ENCODE data around the gene PRKCE.
A peak's percentile ranks its signal among the peaks of the same experiment; 100 is the strongest.

PRKCE gene

DNA sequence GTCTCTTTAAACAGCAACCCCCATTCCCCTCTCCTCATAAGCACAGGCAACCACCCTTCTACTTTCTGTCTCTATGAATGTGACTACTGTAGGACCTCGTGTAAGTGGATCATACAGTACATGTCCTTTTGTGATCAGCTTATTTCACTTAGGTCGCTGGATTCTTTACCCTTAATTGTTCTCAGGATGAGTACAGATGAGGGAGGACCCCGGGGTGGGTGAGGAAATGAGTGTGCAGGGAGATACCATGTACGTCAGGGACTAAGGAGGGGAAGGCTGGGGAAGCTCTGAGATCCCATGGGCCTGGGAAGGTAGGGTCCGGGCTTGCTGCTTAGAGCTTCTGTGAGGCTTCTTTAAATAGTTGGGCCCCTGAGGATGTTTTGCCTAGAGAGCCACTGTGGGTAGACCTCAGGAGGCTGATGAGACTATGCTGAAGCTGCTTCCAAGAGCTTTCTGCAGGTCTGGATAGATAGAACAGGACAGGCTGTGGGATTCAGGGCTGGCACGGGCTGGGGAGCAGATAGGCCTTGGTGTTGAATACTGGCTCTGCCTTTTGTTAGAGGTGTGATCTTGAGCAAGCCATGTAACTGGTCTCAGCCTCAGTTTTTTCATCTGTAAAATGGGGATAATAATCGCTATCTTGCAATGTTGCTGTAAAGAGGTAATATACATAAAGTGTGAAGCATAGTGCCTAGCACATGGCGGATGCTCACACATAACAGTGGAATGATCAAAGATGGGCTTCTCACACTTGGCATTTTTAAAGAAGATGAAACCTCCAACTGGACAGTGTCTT lies 155.3 kb downstream of the PRKCE start:
- DNase-seq (ENCODE audit: low read depth, low spot score): no peak

DNA sequence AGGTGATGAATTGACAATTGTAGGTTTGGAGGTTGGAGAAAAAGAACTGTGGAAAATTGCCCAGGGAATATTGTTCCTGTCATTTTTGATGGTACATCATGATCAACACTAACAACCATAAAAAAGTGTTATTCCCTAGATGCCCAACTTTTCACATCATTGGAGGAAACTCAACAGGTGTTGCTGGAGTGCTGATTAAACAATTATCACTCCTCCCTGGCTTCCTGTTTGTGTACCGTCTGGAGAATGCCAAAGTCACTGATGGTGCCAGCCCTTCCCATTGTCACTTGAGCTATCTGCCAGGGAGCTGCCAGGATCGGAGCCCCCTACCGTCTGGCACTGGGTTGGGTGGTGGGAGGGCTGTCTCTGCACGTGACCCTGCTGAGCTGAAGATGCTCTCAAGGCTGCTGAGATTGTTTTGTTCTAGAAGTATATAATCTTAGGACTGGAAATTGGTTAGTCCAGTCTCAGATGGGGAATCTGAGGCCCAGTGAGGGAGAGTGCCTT lies 156.9 kb downstream of the PRKCE start:
- DNase-seq (ENCODE audit: low read depth, low spot score): no peak

DNA sequence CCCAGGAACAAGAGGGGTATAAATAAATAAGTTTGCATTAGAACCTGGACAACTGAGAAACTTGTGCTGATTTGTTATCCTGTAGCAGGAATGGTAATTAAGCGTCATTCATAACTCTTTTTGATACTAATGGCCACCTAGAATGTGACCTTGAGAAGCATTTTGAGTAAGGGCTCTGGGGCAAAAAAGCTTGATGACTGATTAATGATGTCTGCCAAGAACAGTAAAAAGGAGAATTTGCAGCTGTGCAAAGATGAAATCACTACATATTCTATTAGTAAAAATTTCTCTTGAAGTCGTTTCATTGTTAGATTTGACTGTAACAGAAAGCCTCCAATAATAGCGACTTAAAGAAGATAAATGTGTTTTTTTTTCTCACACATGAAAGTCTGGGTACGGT lies 157.7 kb downstream of the PRKCE start:
- no peak for DNase-seq (ENCODE audit: low read depth, low spot score)

DNA sequence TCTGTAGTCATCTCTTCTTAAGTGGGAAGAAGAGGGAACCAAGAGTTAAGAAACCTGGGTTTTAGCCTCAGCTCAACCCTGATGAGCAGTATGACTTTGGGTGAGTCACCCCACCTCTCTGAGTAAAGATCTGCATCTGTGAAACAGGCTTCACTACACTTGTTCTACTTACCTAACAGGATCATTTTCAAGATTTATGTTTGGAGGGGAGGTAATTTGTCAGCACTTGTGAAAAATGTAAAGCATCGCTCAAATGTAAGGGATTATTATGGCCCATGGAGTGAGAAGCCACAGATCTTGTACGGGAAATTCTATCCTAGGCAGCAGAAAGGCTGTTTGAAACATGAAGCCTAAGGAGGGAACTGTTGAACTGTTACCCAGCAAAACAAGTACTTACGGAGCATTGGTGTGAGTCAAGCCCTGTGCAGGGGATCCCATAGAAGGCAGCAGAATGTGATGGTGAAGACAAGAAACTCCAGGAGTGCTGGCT lies 160.6 kb downstream of the PRKCE start:
- DNase-seq (ENCODE audit: low read depth, low spot score): peak; percentile 50

DNA sequence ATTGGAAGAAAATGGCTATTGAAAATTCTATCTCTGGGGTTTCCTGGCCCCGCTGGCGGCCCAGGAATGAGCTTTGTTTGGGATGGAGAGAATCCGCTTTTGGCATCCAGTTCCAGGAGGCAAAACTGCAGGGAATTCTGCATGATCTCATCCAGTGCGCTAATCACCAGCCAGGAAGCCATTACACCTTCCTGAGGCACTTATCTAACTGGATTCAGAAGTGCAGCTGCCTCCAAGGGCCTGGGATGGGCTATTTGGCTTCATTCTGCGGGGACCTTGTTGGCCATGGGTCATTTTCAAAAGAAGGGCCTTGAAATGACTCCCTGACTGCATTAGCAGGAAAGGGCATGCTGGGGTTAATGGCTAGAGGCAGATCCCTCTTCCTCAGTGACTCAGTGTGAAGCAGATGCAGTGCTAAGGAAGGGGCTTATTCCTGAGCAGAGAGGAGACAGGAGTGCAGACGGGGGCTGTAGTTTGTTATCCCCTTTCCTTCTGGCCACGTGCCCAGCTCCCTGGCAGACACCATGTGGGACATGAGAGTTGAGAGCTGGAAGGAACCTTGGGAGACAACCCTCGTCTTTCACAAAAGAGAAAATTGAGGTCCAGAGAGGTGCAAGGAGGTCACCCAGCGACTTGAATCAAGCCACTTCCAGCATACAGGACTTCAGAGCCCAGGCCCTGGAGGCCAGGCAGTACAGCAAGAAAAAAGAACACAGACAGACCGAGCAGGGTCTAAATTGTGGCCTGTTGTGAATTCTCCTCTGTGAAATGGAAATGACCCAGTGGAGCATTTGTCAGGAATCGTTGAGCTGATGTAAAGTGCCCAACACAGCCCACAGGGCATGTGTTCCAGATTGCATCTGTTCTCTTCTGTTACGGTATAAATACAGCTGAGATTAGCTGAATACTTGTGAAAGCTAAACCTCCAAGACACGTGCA lies 161.8 kb downstream of the PRKCE start:
- DNase-seq (ENCODE audit: low read depth, low spot score): peak; percentile 54

DNA sequence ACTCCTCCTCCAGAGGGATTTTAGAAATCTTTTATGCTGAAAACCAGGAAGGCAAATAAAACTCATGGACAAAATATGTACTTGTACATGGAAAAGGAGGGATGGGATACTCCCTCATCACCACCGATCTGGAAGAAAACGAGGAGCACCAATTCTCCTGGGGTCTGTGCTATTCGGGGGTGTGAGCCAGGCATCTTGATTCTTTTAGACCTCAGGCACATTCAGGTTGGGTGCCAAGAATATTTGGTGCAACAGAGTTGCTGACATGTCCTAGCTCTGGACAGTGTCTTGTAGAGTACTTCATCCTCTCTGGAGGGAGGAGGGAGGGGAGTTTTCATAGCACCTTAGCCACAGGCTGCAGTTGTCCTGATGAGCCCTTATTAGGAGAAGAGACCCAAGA lies 163.0 kb downstream of the PRKCE start:
- DNase-seq (ENCODE audit: low read depth, low spot score): no peak

DNA sequence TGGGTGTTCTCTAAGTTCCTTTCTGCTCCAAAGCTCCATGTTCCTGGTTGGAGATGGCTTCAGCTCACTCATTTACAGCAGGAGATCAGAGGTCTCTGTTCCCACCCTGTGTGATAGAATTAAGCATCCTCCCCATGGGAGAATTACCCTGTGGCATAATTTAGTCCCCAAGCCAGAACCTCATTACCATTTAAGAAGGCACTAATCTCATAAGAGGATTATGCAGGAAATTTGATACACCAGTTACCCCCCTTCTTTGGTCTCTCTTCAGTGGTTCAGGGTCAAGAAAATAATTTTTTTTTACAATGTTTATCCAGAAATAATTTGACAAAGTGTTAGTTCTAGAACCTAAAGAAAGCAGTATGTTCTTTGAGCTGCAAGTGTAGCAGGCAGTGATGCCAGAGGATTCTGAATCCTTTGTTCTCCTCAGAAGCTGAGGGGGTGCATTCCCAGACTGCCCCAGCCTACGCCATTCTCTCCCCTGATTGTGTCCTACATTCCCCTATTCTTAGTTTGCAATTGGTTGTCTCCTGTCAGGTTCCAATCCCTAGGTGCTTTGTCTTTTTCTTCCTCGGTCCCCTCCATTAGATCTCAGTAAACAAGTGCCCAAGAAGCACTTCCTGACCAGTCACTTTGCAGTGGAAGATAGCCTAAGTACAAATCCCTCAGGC lies 163.6 kb downstream of the PRKCE start:
- DNase-seq (ENCODE audit: low read depth, low spot score): no peak

DNA sequence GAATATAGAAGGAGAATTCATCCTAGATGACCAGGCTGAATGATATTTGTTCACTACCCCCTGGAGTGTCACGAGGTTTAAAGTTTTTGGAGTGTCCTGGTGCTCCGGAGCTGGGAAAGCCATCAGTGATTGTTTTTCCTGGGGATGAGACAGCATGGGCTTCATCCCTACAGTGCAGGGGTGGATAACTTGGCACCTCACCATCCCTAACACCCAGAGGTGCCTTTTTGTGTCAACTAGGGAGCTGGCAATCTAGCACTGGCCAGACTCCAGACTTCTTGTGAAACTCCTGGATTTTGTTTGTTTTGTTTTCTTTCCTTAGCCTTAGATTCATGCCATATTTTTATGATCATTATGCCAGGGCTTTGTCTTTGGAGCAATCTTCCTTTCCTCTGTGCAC lies 164.8 kb downstream of the PRKCE start:
- DNase-seq (ENCODE audit: low read depth, low spot score): peak; percentile 13

DNA sequence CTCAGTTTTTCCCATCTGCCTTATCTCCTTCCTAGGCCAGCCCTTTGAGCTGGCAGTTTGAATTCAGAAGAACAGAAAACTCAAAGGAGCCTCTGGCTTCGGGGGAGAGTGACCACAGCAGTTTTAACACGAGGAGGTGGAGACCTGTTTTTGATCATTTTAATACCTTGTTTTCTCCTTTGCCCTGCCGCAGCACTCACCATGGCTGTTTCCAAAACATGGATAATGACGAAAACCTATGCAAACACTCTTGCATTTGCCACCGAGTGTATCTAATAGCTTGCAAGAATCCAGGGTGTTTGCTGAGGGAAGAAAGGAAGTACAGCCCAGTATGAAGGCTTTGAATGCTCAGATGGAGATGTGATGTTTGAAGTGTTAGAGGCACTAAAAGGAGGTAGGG lies 167.1 kb downstream of the PRKCE start:
- no peak for DNase-seq (ENCODE audit: low read depth, low spot score)

DNA sequence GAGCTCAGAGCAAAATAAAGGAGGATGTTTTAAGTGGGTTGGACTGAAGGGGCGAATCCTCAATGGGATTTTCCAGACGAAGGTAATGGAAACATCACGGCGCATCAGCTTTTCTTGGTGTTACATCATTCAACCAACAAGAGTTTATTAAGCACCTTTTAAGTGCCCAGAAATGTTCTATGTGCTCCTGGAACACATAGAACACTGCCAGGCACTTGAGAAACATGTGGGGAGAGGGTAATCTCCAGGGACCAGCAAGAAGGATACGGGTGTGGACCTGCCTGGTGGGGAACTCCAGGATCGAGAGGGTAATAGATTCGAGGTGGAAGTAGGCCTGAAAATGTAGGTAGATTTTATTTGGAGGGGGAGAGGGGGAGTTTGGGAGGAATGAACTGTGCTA lies 168.6 kb downstream of the PRKCE start:
- DNase-seq (ENCODE audit: low read depth, low spot score): no peak

DNA sequence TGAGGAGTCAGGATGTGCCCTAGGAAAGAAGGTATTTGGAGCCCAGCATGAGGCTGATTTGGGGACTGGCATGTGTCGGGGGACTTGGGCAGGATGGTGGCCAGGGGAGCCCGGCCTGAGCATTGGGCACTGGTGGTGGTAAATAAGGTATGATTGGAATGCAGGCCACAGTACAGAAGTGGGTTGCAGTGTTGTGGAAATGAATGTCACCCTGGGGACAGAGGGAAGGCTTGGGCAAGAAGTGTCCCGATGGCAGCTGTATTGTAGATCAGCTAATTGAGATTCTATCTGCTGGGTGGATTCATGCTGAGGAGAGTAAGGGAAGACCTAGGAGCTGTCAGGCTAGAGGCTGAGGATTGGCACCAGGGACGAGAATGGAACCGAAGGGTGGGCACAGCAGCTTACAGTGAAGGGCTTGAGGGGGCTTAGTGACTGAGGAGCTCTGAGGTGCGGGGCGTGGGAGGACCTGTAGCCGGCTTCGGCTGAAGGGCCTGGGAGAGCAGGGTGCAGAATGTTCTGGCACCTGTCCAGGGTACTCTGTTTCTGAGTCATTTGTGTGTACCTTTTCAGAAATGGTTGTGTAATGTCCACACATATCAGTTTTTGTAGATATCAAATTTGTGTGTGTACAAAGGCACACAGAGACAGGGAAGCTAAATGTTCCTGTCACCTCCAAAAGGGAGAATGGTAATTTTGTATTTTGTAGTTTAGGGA lies 170.2 kb downstream of the PRKCE start:
- peak; percentile 87 for DNase-seq (ENCODE audit: low read depth, low spot score)

DNA sequence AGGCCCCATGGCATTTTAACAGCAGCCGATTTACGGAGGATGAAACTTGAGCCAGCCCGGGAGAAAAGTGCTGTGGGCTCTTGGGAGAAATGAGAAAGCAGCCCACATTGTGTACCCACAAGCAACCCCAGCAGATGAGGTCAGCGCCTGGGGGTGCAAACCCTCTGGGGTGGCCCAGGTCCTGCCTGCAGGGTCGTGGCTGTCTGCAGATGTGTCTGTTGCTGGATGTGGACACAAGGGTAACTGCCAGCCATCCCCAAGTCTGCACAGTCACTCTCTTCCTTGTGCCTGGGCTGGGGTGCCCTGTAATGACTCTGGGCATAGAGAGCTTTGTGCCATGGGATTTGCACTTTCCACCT lies 170.8 kb downstream of the PRKCE start:
- DNase-seq (ENCODE audit: low read depth, low spot score): no peak

DNA sequence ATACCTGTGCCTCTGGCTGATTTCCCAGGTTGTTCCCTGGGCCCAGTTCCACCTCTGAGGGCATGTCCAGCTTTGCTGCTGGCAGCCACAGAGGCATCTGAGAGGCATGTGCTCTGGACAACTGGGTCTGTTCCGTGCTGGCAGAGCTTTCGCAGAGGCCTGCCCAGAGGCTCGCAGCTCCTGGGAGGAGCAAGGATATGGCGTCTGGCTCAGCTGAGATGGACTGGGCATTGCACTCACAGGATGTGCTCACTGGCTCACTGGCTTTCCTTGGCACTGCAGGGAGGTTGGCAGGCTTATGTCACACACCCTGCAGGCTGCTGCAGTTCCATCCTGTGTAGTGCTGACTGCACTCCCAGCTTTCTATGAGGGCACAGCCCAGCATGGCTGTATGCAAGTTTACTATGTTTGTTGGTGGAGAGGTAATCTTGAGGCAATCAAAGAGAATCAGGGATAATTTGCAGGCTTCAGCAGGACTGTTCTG lies 172.3 kb downstream of the PRKCE start:
- DNase-seq (ENCODE audit: low read depth, low spot score): peak; percentile 51

DNA sequence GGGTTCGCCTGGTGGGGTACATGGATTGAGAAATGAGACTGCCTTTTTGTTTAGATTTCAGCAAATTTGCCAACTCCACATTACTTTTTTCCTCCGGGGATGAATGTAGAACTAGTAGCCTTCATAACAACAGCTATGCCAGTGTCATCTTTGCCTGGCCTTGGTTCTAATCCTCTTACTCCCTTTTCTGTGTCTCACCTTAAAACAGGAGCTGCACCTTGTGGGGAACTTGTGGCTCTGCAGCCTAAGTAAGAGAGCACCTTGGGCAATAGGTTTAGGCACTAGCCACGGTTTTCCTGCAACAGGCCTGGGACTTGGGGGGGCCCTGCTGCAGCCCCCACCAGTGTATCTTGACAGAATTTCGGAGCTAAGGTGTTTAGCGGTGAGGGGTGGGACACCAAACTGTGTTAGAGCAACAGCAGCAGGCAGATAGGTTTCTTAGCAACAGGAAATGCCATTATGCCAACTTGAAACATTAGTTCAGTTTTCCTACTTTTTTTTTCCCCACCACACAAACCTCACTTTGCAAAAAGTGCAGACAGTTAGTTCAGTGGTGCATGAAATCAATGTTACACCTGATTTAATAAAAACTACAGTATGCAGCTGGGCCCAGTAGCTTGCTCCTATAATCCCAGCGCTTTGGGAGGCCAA lies 173.7 kb downstream of the PRKCE start:
- peak; percentile 64 for DNase-seq (ENCODE audit: low read depth, low spot score)

DNA sequence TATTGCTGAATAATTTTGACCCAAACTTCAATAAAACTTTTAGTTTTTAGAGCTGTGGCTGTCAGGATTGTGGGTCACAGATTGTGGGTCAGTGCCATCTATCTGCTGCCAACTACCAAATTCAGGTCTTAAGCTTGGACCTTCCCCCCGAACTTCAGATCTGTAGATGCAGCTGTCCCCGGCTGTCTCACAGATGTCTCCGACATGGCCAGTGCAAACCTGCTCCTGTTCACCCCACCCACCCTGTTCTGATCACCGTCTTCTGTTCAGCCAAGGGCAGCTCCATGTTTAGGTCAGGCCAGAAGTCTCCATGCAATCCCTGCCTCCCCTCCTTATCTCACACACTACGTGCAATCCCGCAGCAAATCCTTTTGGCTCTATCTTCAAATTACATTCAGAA lies 175.0 kb downstream of the PRKCE start:
- DNase-seq (ENCODE audit: low read depth, low spot score): no peak

DNA sequence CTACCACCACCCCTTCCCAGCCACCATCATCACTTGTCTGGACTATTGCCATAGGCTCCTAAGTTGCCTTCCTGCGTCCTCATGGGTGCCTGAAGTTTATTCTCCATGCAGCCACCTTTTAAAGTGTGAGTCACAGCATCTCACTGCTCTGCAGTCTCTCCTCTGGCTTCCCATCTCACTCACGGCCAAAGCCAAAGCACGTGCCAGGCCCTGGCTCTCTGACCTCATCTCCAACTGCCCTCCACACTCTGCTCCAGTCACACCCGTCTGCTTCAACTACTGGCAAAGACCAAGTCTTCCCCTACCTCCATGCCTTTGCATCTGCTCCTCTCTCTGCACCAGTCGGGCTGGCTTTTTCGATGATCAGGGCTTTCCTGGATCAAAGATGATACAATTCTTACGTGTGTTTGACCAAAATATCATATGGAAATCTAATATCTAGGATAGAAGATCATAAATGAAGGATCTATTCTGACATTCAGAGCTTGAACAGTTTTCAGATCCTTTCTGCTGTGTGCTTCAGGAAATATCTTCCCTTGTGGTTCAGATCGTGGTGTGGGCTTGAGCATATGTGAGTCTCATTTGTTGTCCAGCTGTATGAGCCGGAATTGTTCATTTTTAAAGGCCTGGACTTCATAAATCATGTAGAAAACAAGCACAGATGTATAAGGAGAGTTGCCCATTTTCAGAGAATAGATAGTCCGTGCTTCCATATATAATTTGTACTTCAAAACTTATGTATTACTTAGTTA lies 175.6 kb downstream of the PRKCE start:
- peak; percentile 80 for DNase-seq (ENCODE audit: low read depth, low spot score)

DNA sequence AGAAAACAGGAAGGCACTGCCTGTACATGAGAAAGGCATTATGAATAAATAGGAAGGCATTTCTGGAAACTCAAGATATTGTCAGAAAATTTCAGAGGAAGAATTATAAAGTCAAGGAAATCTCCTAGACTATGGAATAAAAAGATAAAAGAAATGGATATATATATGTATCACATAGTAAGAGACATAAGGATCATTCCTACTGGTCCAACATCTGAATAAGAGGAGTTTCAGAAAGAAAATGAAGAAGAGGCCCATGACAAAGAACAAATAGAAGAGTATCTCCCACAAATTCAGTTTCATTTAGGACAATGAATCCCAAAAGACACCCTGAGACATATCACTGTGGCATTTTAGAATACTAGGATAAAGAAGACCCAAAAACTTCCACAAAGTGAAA lies 178.8 kb downstream of the PRKCE start:
- no peak for DNase-seq (ENCODE audit: low read depth, low spot score)

DNA sequence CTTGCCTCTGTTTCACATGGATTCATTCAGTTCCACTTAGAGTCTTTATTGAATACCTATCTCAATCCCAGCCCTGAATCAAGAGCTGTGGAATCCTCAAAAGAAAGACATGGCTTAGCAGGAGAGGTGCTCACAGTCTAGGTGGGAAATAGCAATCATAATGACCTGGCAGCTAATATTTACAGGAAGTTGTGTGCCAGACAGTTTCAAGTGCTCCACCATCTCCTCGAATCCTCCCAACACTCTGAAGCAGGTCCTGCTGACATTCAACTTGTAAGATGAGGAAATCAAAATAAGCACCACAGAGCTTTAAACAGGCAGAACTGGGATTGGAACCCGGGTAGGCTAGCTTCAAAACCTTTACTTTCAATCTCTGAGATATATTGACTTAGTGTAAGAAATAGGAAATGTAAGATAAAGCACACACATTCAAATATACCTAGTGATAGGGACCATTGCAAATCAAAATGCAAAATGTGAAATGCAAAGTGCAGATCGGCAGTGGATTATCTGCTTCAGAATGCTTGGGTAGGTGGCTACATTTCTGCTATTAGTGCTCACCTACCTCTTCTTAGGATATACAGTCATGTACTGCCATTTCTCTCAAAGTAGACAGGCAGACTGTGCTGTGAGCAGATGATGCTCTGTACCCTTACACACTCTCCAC lies 182.0 kb downstream of the PRKCE start:
- no peak for DNase-seq (ENCODE audit: low read depth, low spot score)

DNA sequence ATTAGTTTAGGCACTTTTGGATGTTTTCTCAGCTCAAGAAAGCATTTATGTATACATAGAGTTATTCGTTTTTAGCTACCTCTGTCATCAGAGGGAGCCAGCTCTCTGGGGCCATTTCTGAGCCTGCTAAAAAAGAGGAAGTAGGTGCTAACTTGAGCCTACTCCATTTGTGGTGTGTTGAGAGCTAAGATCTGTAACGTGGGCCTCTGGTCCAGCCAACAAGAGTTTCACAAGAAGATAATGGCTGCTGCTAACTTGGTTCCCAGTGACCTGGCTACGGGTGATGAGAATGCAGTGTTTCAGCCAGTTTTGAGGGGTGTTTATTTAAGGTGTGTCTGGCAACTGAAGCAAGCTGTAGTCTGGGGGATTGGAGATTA lies 182.5 kb downstream of the PRKCE start:
- no peak for DNase-seq (ENCODE audit: low read depth, low spot score)
